OCI-LY7 (cell line): ENCODE measurements around the gene ZNF385D. TPM values are rescaled to one million over a fixed set of nuclear protein-coding genes. Genes with fewer than 3 reads are reported as not detected.
A peak's percentile ranks its signal among the peaks of the same experiment; 100 is the strongest.

Source experiments
- BruUV-seq: library from RNA; stranded (reverse); fragments of 400-500 nt; replicated peaks from 2 replicates; lab custom pipeline; 2021; lab: Mats Ljungman, UMichigan
- CTCF ChIA-PET: fragments of 300-600 bp; sonication (Branson Sonifier 250); formaldehyde crosslinking; loops from one replicate; lab custom pipeline; 2022; ENCODE audit warnings: antibody characterized with exemption; ENCODE audit not compliant: unreplicated experiment; lab: Charles Lee
- POLR2A ChIA-PET: fragments of 300-600 bp; sonication (Branson Sonifier 250); formaldehyde crosslinking; loops from one replicate; lab custom pipeline; 2022; ENCODE audit warnings: antibody characterized with exemption; lab: Charles Lee
- DNase-seq: peaks from one replicate; pipeline ENCODE4 v3.0.0-alpha.2; 2015; ENCODE audit warnings: low spot score
- H2AFZ ChIP-seq: fragments of 200-600 bp; sonication (generic), shearing (Covaris generic); 2 replicates; pipeline ENCODE4 v1.6.1; 2014; ENCODE audit warnings: mild to moderate bottlenecking, antibody characterized with exemption, low read length, moderate library complexity
- H3K27ac ChIP-seq: fragments of 200-600 bp; sonication (generic); 2 replicates; pipeline ENCODE4 v1.5.1; 2014; ENCODE audit warnings: mixed run types, low read depth, mild to moderate bottlenecking, moderate library complexity, low read length, inconsistent platforms; ENCODE audit not compliant: poor library complexity, severe bottlenecking
- H3K36me3 ChIP-seq: fragments of 200-600 bp; sonication (generic); 2 replicates; pipeline ENCODE4 v1.6.1; 2014; ENCODE audit warnings: mild to moderate bottlenecking, antibody characterized with exemption, low read length, moderate library complexity, mixed read lengths; ENCODE audit not compliant: insufficient read depth
- H3K4me1 ChIP-seq: fragments of 200-600 bp; sonication (generic); 2 replicates; pipeline ENCODE4 v1.5.1; 2014; ENCODE audit warnings: mild to moderate bottlenecking, low read length; ENCODE audit not compliant: insufficient read depth, poor library complexity, severe bottlenecking
- H3K4me2 ChIP-seq: fragments of 200-600 bp; sonication (generic); 2 replicates; pipeline ENCODE4 v1.6.1; 2014; ENCODE audit warnings: mild to moderate bottlenecking, low read length
- H3K4me3 ChIP-seq: fragments of 200-600 bp; sonication (generic); 2 replicates; pipeline ENCODE4 v1.5.1; 2014; ENCODE audit warnings: mild to moderate bottlenecking, low read depth, low read length; ENCODE audit not compliant: poor library complexity, severe bottlenecking
- H3K79me2 ChIP-seq: fragments of 200-600 bp; sonication (generic); 2 replicates; pipeline ENCODE4 v1.6.1; 2016; ENCODE audit warnings: low read depth, mild to moderate bottlenecking, low read length, moderate library complexity, mixed read lengths; ENCODE audit not compliant: insufficient read depth
- H3K9me2 ChIP-seq: fragments of 200-600 bp; sonication (generic); 2 replicates; pipeline ENCODE4 v1.6.1; 2016; ENCODE audit warnings: mild to moderate bottlenecking, low read length, mixed read lengths; ENCODE audit not compliant: insufficient read depth
- H3K9me3 ChIP-seq: fragments of 200-600 bp; sonication (generic); 2 replicates; pipeline ENCODE4 v1.6.1; 2014; ENCODE audit warnings: mild to moderate bottlenecking, mixed run types, low read length, mixed read lengths
- H4K20me1 ChIP-seq: fragments of 200-600 bp; sonication (generic); 2 replicates; pipeline ENCODE4 v1.6.1; 2014; ENCODE audit warnings: mild to moderate bottlenecking, antibody characterized with exemption, low read length, moderate library complexity, mixed read lengths; ENCODE audit not compliant: insufficient read depth
- EZH2phosphoT487 ChIP-seq: fragments of 200-600 bp; sonication (generic); IDR thresholded peaks from 2 replicates; pipeline ENCODE4 v1.6.1; 2018; ENCODE audit warnings: low read depth, borderline replicate concordance, mild to moderate bottlenecking, mixed run types, antibody characterized with exemption, low read length, moderate library complexity, mixed read lengths
- intact Hi-C: fragments of 100-400 bp; cut with micrococcal nuclease; formaldehyde crosslinking; loops from one replicate; pipeline ENCODE4 v1.10.0; 2022; ENCODE audit not compliant: unreplicated experiment
- total RNA-seq, 2 experiments: library from RNA; depleted of rRNA in 1 of 2; stranded (reverse); fragments of >200 nt in 1 of 2; shearing (Covaris generic) in 1 of 2; gene quantifications; 2 replicates each; pipeline ENCODE4 v1.2.3, GENCODE V29; 2014 to 2022
- TF ChIP-seq, protein P1 (sequence below): fragments of 200-600 bp; sonication (generic); conservative IDR thresholded peaks from 2 replicates; pipeline ENCODE4 v1.5.1; 2014; ENCODE audit warnings: mild to moderate bottlenecking, antibody characterized with exemption, low read length, moderate library complexity, mixed read lengths

The ZNF385D gene
- total RNA-seq, 2 experiments from 2014 or later: 0.13 TPM; not detected in 1

DNA sequence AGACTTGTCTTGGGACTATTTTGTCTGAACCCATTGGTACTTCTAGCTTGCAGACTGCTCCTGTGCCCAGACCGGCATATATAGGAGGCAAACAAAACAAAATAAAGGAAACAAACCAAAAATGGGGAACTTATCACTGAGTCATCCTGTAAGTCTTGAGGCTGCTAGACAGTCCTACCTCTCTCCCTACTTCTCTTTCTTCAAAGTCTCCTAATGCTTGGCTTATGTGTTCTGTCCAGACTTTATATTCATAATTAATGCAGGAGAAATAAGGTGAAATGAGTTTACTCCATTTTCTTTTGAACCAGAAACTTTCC lies 266.2 kb downstream of the ZNF385D start:
- CTCF ChIA-PET: no interaction called here
- H3K79me2 ChIP-seq: no peaks in the 10 kb centered on the region
- H4K20me1 ChIP-seq: no peaks in the 10 kb centered on the region
- no peak overlapping the region for H3K4me3 ChIP-seq
- H2AFZ ChIP-seq: no peak overlapping the region
- no TSS peak for BruUV-seq
- no peaks in the 10 kb centered on the region for H3K4me1 ChIP-seq
- H3K36me3 ChIP-seq: no peaks in the 10 kb centered on the region
- no peaks in the 10 kb centered on the region for H3K9me2 ChIP-seq
- POLR2A ChIA-PET: no interaction called here
- H3K9me3 ChIP-seq: no peaks in the 10 kb centered on the region
- intact Hi-C loops: loop anchor here (2.0 kb wide), 1 partner anchor 974 kb away; no protein-coding TSS in a partner anchor
- no peak for DNase-seq
- TF ChIP-seq, protein P1, sequence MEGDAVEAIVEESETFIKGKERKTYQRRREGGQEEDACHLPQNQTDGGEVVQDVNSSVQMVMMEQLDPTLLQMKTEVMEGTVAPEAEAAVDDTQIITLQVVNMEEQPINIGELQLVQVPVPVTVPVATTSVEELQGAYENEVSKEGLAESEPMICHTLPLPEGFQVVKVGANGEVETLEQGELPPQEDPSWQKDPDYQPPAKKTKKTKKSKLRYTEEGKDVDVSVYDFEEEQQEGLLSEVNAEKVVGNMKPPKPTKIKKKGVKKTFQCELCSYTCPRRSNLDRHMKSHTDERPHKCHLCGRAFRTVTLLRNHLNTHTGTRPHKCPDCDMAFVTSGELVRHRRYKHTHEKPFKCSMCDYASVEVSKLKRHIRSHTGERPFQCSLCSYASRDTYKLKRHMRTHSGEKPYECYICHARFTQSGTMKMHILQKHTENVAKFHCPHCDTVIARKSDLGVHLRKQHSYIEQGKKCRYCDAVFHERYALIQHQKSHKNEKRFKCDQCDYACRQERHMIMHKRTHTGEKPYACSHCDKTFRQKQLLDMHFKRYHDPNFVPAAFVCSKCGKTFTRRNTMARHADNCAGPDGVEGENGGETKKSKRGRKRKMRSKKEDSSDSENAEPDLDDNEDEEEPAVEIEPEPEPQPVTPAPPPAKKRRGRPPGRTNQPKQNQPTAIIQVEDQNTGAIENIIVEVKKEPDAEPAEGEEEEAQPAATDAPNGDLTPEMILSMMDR: no peak
- TF ChIP-seq EZH2phosphoT487: no peak
- no peak overlapping the region for H3K27ac ChIP-seq
- no peak overlapping the region for H3K4me2 ChIP-seq

DNA sequence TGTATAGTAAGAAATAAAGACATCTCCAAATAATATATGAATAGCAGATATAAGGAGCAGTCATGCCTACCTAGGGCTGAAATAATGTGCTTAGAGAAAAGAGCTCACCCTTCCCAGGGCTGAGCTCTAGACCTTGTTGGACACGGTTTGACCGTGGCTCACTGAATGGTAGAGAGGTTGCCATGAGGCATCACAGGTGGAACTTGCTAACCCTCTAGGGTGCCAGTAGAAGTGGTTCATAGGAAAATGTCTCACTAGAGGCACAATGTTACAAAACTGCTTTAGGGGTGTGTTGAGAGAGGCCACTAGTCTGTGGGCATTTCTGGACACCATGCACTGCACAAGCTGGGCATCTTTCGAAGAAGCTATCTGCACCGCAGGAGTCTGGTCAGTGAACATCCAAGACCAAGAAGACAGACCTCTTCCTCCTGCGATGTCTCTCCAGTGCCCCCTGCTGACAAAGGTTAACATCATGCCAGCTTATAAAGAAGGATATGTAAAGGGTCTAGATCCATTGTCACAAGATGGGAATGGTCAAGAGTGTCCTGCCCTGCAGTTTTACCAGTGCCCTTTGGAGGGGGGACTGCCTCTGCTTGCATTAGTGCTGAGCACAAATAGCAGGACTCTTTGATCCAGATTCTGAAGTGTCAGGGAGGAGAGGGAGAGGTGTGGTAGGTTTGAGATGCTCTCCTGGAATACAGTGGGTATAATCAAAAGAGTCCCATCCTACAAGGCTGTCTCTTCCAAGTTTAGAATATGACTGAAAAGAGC lies 266.8 kb downstream of the ZNF385D start:
- Histone ChIP-seq H2AFZ (no peak overlapping the region), H3K9me3 (no peaks in the 10 kb centered on the region), H3K27ac (no peak overlapping the region), H3K4me3 (no peak overlapping the region), H4K20me1 (no peaks in the 10 kb centered on the region), H3K9me2 (no peaks in the 10 kb centered on the region), H3K4me2 (no peak overlapping the region), H3K36me3 (no peaks in the 10 kb centered on the region), H3K4me1 (no peaks in the 10 kb centered on the region), H3K79me2 (no peaks in the 10 kb centered on the region)
- POLR2A ChIA-PET: no interaction called here
- TF ChIP-seq, protein P1: peak; percentile 75
- no peak for TF ChIP-seq EZH2phosphoT487
- BruUV-seq: no TSS peak
- CTCF ChIA-PET: no interaction called here
- peak; percentile 43 for DNase-seq
- intact Hi-C loops: loop anchor here (2.0 kb wide), 1 partner anchor 973 kb away; no protein-coding TSS in a partner anchor

DNA sequence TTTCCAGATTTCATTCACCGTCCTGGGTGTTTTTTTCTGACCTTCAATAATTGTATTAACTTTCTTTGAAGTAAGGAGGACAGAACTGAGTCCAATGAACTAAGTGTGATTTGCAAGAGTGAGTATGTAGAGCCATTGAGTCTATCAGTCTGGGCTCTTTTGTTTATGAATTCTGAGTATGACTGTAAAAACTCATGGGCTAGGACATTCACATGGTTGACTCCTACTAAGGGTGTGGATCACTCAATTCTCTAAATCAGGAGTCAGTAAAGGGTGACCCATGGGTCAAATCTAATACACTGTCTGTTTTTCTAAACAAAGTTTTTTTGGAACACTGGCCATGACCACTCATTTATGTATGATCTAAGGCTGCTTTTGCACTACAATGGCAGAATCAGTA lies 269.0 kb downstream of the ZNF385D start:
- Histone ChIP-seq H3K36me3 (no peaks in the 10 kb centered on the region), H2AFZ (no peak overlapping the region), H3K4me1 (no peaks in the 10 kb centered on the region), H3K9me3 (no peaks in the 10 kb centered on the region), H3K4me2 (no peak overlapping the region), H4K20me1 (no peaks in the 10 kb centered on the region), H3K9me2 (no peaks in the 10 kb centered on the region), H3K4me3 (no peak overlapping the region), H3K27ac (no peak overlapping the region), H3K79me2 (no peaks in the 10 kb centered on the region)
- intact Hi-C loops: no loop called here
- no TSS peak for BruUV-seq
- no peak for TF ChIP-seq EZH2phosphoT487
- TF ChIP-seq, protein P1: no peak
- CTCF ChIA-PET: no interaction called here
- DNase-seq: no peak
- POLR2A ChIA-PET: interaction anchor here (1.0 kb wide), 1 partner anchor 10 kb away, joined by 5 read pairs; no protein-coding TSS in a partner anchor
